D721Med (cell line): Measurements from ENCODE around the gene HIGD2A.
A peak's percentile ranks its signal among the peaks of the same experiment; 100 is the strongest.
"Not testable (repeated sequence)": the region's sequence is repeated elsewhere in the genome, so short reads cannot be mapped to it uniquely, and the experiment has no call there.

Experiments
- DNase-seq: peaks from one replicate; pipeline ENCODE4 v3.0.0; 2011; ENCODE audit warnings: low spot score; ENCODE audit not compliant: insufficient read length
- FAIRE-seq: peaks from 2 replicates; lab custom pipeline; 2011; peaks lifted over from hg19 to GRCh38; lab: Jason Lieb, UNC
- CTCF ChIP-seq: IDR thresholded peaks from 2 replicates; pipeline ENCODE4 v1.5.1; 2012; ENCODE audit warnings: mild to moderate bottlenecking, control low read depth; ENCODE audit not compliant: insufficient read depth; ENCODE audit errors: missing control alignments

HIGD2A gene

GRCh38 chr5:176406436-176407052 is 18.0 kb downstream of the HIGD2A start:
- no peak for TF ChIP-seq CTCF
- FAIRE-seq (peak; percentile 96), DNase-seq (peak; percentile 91)

- FAIRE-seq (no peak), DNase-seq (no peak)
- TF ChIP-seq CTCF: no peak
These were observed 19.1 kb downstream of the HIGD2A start for GRCh38 chr5:176407456-176408251.

GRCh38 chr5:176408252-176408573 is 19.7 kb downstream of the HIGD2A start:
- FAIRE-seq, DNase-seq: not testable (repeated sequence)

GRCh38 chr5:176408590-176408989 is 20.0 kb downstream of the HIGD2A start:
- no peak for DNase-seq
- FAIRE-seq: no peak
- no peak for TF ChIP-seq CTCF

GRCh38 chr5:176409765-176410164 is 21.2 kb downstream of the HIGD2A start:
- FAIRE-seq: no peak

GRCh38 chr5:176410486-176411180 is 22.1 kb downstream of the HIGD2A start:
- DNase-seq (no peak), FAIRE-seq (no peak)
- TF ChIP-seq CTCF: no peak

More at GRCh38 chr5:176409765-176410164, 21.2 kb downstream of the HIGD2A start:
- no peak for DNase-seq
- no peak for TF ChIP-seq CTCF

- FAIRE-seq: no peak
These were observed 24.1 kb downstream of the HIGD2A start for GRCh38 chr5:176412517-176413254.

More at GRCh38 chr5:176412517-176413254, 24.1 kb downstream of the HIGD2A start:
- TF ChIP-seq CTCF: no peak
- no peak for DNase-seq
